GM18519 (cell line): ENCODE data around the gene TCERG1L.
"Not testable (repeated sequence)": the region's sequence is repeated elsewhere in the genome, so short reads cannot be mapped to it uniquely, and the experiment has no call there.

ENCODE experiments used
- ATAC-seq: cut with Tn5 transposase; IDR thresholded peaks from one replicate; pipeline ENCODE4 v1.9.1; 2021; ENCODE audit warnings: mild to moderate bottlenecking, moderate library complexity; ENCODE audit not compliant: unreplicated experiment, low FRiP score

Gene TCERG1L

GRCh38 chr10:131115801-131116200 is 195.7 kb downstream of the TCERG1L start:
- ATAC-seq: no peak

GRCh38 chr10:131115321-131115720 is 196.2 kb downstream of the TCERG1L start:
- ATAC-seq: no peak

GRCh38 chr10:131114846-131115245 is 196.7 kb downstream of the TCERG1L start:
- no peak for ATAC-seq

GRCh38 chr10:131113709-131114291 is 197.7 kb downstream of the TCERG1L start:
- ATAC-seq: no peak

GRCh38 chr10:131113165-131113564 is 198.4 kb downstream of the TCERG1L start:
- ATAC-seq: no peak

- ATAC-seq: no peak
Observed at GRCh38 chr10:131112691-131113090, 198.8 kb downstream of the TCERG1L start.

- no peak for ATAC-seq
Observed at GRCh38 chr10:131111471-131112080, 199.9 kb downstream of the TCERG1L start.

GRCh38 chr10:131111007-131111406 is 200.5 kb downstream of the TCERG1L start:
- ATAC-seq: no peak

- ATAC-seq: no peak
Observed at GRCh38 chr10:131110241-131110783, 201.2 kb downstream of the TCERG1L start.

GRCh38 chr10:131109726-131110125 is 201.8 kb downstream of the TCERG1L start:
- ATAC-seq: no peak

- ATAC-seq: no peak
Observed at GRCh38 chr10:131109291-131109690, 202.2 kb downstream of the TCERG1L start.

- no peak for ATAC-seq
Observed at GRCh38 chr10:131107970-131108369, 203.6 kb downstream of the TCERG1L start.

GRCh38 chr10:131102676-131103075 is 208.8 kb downstream of the TCERG1L start:
- no peak for ATAC-seq

- ATAC-seq: no peak
Observed at GRCh38 chr10:131102147-131102546, 209.4 kb downstream of the TCERG1L start.

GRCh38 chr10:131100418-131101410 is 210.8 kb downstream of the TCERG1L start:
- ATAC-seq: not testable (repeated sequence)

- no peak for ATAC-seq
Observed at GRCh38 chr10:131099028-131099726, 212.3 kb downstream of the TCERG1L start.

GRCh38 chr10:131098416-131098952 is 213.0 kb downstream of the TCERG1L start:
- ATAC-seq: no peak

GRCh38 chr10:131096031-131096430 is 215.5 kb downstream of the TCERG1L start:
- ATAC-seq: no peak

GRCh38 chr10:131095313-131095580 is 216.3 kb downstream of the TCERG1L start:
- ATAC-seq: no peak

- no peak for ATAC-seq
Observed at GRCh38 chr10:131094527-131095312, 216.8 kb downstream of the TCERG1L start.
